ENCODE data around the gene TOMM5.
"Not testable (repeated sequence)": the region's sequence is repeated elsewhere in the genome, so short reads cannot be mapped to it uniquely, and the experiment has no call there.

DNA sequence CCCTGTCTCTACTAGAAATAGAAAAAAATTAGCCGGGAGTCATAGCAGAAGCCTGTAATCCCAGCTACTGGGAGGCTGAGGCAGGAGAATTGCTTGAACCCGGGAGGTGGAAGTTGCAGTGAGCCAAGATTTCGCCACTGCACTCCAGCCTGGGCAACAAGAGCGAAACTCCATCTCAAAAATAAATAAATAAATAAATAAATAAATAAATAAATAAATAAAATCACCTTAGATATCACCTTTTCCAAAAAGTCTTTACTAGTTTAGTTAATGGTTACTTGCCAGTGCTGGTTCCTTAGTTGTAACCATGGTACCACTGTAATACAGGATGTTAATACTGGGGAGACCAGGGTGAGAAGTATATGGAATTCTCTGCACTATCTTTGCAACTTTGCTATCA lies 9.7 kb upstream of the TOMM5 start:
- not testable (repeated sequence) for TF ChIP-seq RNF2 (IDR thresholded peaks at IDR 0.05; ENCODE audit: borderline replicate concordance, low read depth); POLR2A (IDR thresholded peaks at IDR 0.05; ENCODE audit: low read length); ZFP36 (IDR thresholded peaks at IDR 0.05; ENCODE audit: borderline replicate concordance, partially characterized antibody); EP300 (IDR thresholded peaks at IDR 0.05)
- TF ChIP-seq, protein P1, sequence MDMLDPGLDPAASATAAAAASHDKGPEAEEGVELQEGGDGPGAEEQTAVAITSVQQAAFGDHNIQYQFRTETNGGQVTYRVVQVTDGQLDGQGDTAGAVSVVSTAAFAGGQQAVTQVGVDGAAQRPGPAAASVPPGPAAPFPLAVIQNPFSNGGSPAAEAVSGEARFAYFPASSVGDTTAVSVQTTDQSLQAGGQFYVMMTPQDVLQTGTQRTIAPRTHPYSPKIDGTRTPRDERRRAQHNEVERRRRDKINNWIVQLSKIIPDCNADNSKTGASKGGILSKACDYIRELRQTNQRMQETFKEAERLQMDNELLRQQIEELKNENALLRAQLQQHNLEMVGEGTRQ (IDR thresholded peaks at IDR 0.05): not testable (repeated sequence)

Measured in A549 (cell line).